HG02840 (cell line): ENCODE data around the gene CCBE1.
"Not testable (repeated sequence)": the region's sequence is repeated elsewhere in the genome, so short reads cannot be mapped to it uniquely, and the experiment has no call there.

Experiments used
- ATAC-seq: cut with Tn5 transposase; IDR thresholded peaks from one replicate; pipeline ENCODE4 v1.9.1; 2021; ENCODE audit warnings: mild to moderate bottlenecking, moderate library complexity, moderate number of reproducible peaks; ENCODE audit not compliant: unreplicated experiment, low FRiP score

The CCBE1 gene

GRCh38 chr18:59659508-59660170, 37.6 kb downstream of the CCBE1 start:
- ATAC-seq, result no peak

- ATAC-seq, result no peak
Measured at GRCh38 chr18:59658941-59659340, 38.3 kb downstream of the CCBE1 start.

GRCh38 chr18:59657012-59657411, 40.2 kb downstream of the CCBE1 start:
- ATAC-seq, result no peak

- no peak for ATAC-seq
Measured at GRCh38 chr18:59656373-59656887, 40.8 kb downstream of the CCBE1 start.

- no peak for ATAC-seq
Measured at GRCh38 chr18:59655676-59656075, 41.5 kb downstream of the CCBE1 start.

- no peak for ATAC-seq
Measured at GRCh38 chr18:59651071-59651470, 46.2 kb downstream of the CCBE1 start.

- ATAC-seq, result no peak
Measured at GRCh38 chr18:59650266-59650820, 46.9 kb downstream of the CCBE1 start.

GRCh38 chr18:59649591-59649990, 47.6 kb downstream of the CCBE1 start:
- no peak for ATAC-seq

- ATAC-seq, result not testable (repeated sequence)
Measured at GRCh38 chr18:59648469-59648868, 48.8 kb downstream of the CCBE1 start.

GRCh38 chr18:59646963-59647307, 50.3 kb downstream of the CCBE1 start:
- ATAC-seq, result no peak

GRCh38 chr18:59646228-59646962, 50.8 kb downstream of the CCBE1 start:
- ATAC-seq, result no peak

GRCh38 chr18:59643740-59644139, 53.5 kb downstream of the CCBE1 start:
- ATAC-seq, result no peak

GRCh38 chr18:59640721-59641120, 56.5 kb downstream of the CCBE1 start:
- no peak for ATAC-seq

- ATAC-seq, result no peak
Measured at GRCh38 chr18:59639821-59640220, 57.4 kb downstream of the CCBE1 start.

- no peak for ATAC-seq
Measured at GRCh38 chr18:59639136-59639535, 58.1 kb downstream of the CCBE1 start.

- ATAC-seq, result no peak
Measured at GRCh38 chr18:59633961-59634485, 63.2 kb downstream of the CCBE1 start.

- no peak for ATAC-seq
Measured at GRCh38 chr18:59633317-59633716, 63.9 kb downstream of the CCBE1 start.

- ATAC-seq, result no peak
Measured at GRCh38 chr18:59631583-59632181, 65.5 kb downstream of the CCBE1 start.

GRCh38 chr18:59629894-59630293, 67.3 kb downstream of the CCBE1 start:
- no peak for ATAC-seq

- ATAC-seq, result no peak
Measured at GRCh38 chr18:59628995-59629394, 68.2 kb downstream of the CCBE1 start.

GRCh38 chr18:59627414-59627813, 69.8 kb downstream of the CCBE1 start:
- ATAC-seq, result no peak
